Chondrocyte (in vitro differentiated cells): ENCODE measurements around the gene UBTD1. TPM values are rescaled to one million over a fixed set of nuclear protein-coding genes. Genes with fewer than 3 reads are reported as not detected.

Source experiments
- DNase-seq: peaks from one replicate; pipeline ENCODE4 v3.0.0; 2021; ENCODE audit warnings: mixed read lengths, low spot score
- H3K27ac Mint-ChIP-seq: one replicate; pipeline ENCODE4 v1.8.0; 2021; ENCODE audit warnings: mild to moderate bottlenecking, moderate library complexity, mixed read lengths; ENCODE audit not compliant: unreplicated experiment
- H3K27me3 Mint-ChIP-seq: 2 replicates; pipeline ENCODE4 v1.8.0; 2021; ENCODE audit warnings: low read depth, mixed read lengths
- H3K36me3 Mint-ChIP-seq: 2 replicates; pipeline ENCODE4 v1.8.0; 2021; ENCODE audit warnings: low read depth, mixed read lengths
- H3K4me1 Mint-ChIP-seq: 2 replicates; pipeline ENCODE4 v1.8.0; 2021; ENCODE audit warnings: low read depth, mild to moderate bottlenecking, mixed read lengths
- H3K4me3 Mint-ChIP-seq: one replicate; pipeline ENCODE4 v1.8.0; 2021; ENCODE audit warnings: mild to moderate bottlenecking, moderate library complexity, mixed read lengths; ENCODE audit not compliant: unreplicated experiment
- H3K9me3 Mint-ChIP-seq: 2 replicates; pipeline ENCODE4 v1.8.0; 2021; ENCODE audit warnings: low read depth, mixed read lengths
- CTCF ChIP-seq: fragments of 200-600 bp; sonication (generic); IDR thresholded peaks from 2 replicates; pipeline ENCODE4 v1.5.0; 2021; ENCODE audit warnings: antibody characterized with exemption, mild to moderate bottlenecking, moderate library complexity
- total RNA-seq: library from RNA; stranded (reverse); gene quantifications from 3 replicates; pipeline ENCODE4 v1.2.1, GENCODE V29; 2021

UBTD1 gene
- total RNA-seq, 1 donor from 2014 or later: 38.2 TPM

- H3K4me1 Mint-ChIP-seq: peaks cover 29% of the 10 kb centered on the region
- H3K27me3 Mint-ChIP-seq: no peaks in the 10 kb centered on the region
- H3K27ac Mint-ChIP-seq: peak overlapping the region; percentile 57
- no peak overlapping the region for H3K4me3 Mint-ChIP-seq
- H3K36me3 Mint-ChIP-seq: peaks cover 50% of the 10 kb centered on the region
- no peak for DNase-seq
- TF ChIP-seq CTCF: no peak
- H3K9me3 Mint-ChIP-seq: no peaks in the 10 kb centered on the region
Measured at GRCh38 chr10:97456034-97456685, 42.6 kb upstream of the UBTD1 start.

DNA sequence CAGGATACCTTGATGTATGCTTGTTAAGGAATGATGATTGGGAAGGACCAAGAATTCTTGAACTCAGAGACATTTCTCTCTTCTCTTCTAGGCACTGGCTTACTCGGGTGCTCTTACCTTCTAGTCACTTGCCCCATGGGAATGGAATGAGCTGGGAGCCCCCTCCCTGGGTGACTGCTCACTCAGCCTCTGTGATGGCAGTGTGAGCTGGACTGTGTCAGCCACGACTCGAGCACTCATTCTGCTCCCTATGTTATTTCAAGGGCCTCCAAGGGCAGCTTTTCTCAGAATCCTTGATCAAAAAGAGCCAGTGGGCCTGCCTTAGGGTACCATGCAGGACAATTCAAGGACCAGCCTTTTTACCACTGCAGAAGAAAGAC lies 42.0 kb upstream of the UBTD1 start:
- Mint-ChIP-seq H3K27ac (no peak overlapping the region), H3K36me3 (peaks cover 51% of the 10 kb centered on the region), H3K27me3 (no peaks in the 10 kb centered on the region), H3K4me3 (no peak overlapping the region), H3K4me1 (peaks cover 27% of the 10 kb centered on the region), H3K9me3 (no peaks in the 10 kb centered on the region)
- no peak for TF ChIP-seq CTCF
- no peak for DNase-seq

DNA sequence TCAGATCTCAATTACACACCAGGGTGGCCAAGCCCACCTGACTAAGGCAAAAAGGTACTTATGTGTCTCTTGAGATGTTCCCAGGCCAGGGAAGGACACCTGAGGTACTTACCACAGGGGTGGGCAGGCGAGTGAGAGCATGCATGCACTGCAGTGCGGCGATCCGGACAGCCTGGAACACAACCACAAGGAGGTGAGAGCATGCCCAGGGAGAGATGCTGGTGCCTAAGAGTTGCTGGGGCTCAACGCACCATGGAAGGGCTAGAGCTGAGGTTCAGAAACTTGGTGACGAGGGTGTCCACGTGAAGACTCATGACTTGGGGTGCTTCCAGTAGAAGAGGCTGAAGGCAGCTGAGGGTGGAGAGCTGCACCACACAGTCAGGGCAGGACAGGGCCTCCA lies 39.6 kb upstream of the UBTD1 start:
- Mint-ChIP-seq H3K36me3 (peaks cover 51% of the 10 kb centered on the region), H3K27me3 (no peaks in the 10 kb centered on the region), H3K4me3 (no peak overlapping the region), H3K27ac (peak overlapping the region; percentile 55), H3K9me3 (no peaks in the 10 kb centered on the region), H3K4me1 (peaks cover 15% of the 10 kb centered on the region)
- TF ChIP-seq CTCF: no peak
- DNase-seq: no peak

DNA sequence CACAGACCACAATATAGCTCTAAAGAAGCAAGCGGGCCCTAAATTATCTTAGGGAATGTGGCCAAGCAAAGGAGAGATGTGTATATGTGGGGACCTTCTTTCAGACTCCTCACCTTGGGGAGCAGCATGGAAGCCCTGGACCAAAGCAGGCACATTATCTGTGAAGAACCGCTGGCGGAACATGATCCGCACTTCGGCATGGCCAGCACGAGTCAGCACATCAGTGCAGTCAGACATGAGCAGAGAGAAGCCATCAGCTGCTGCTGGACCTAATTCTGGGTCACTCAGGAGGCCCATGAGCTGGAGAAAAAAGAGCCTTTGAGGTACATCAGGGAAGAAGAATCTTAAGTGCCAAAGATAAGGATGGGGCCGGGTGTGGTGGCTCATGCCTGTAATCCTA lies 38.8 kb upstream of the UBTD1 start:
- Mint-ChIP-seq H3K36me3 (peaks cover 52% of the 10 kb centered on the region), H3K4me1 (peaks cover 6% of the 10 kb centered on the region), H3K27me3 (no peaks in the 10 kb centered on the region), H3K9me3 (no peaks in the 10 kb centered on the region), H3K4me3 (no peak overlapping the region), H3K27ac (peak overlapping the region; percentile 83)
- TF ChIP-seq CTCF: no peak
- no peak for DNase-seq

GRCh38 chr10:97462309-97462708 lies 36.4 kb upstream of the UBTD1 start:
- H3K9me3 Mint-ChIP-seq: no peaks in the 10 kb centered on the region
- H3K4me1 Mint-ChIP-seq: no peaks in the 10 kb centered on the region
- H3K4me3 Mint-ChIP-seq: no peak overlapping the region
- H3K27ac Mint-ChIP-seq: no peak overlapping the region
- no peak for TF ChIP-seq CTCF
- no peak for DNase-seq
- no peaks in the 10 kb centered on the region for H3K27me3 Mint-ChIP-seq
- peaks cover 46% of the 10 kb centered on the region for H3K36me3 Mint-ChIP-seq
